Prostate gland (tissue), 2 donors: ENCODE measurements around the gene SCMH1. TPM values are rescaled to one million over a fixed set of nuclear protein-coding genes. Genes with fewer than 3 reads are reported as not detected.

Source experiments
- DNase-seq: peaks from one replicate; pipeline ENCODE4 v3.0.0-alpha.2; 2019; ENCODE audit warnings: low spot score
- H3K27ac ChIP-seq, 2 donors: fragments of 200-600 bp; sonication (generic); 2 replicates each; pipeline ENCODE4 v1.5.1; 2017 to 2019
- H3K27me3 ChIP-seq: fragments of 200-600 bp; sonication (generic); replicated peaks from 2 replicates; pipeline ENCODE4 v1.5.1; 2019; ENCODE audit not compliant: insufficient read depth
- H3K36me3 ChIP-seq, 2 donors: fragments of 200-600 bp; sonication (generic); 1 replicate in 1 of 2; 2 replicates in 1 of 2; pipeline versions ENCODE4 v1.5.1 to v1.8.1; 2017 to 2019
- H3K4me1 ChIP-seq: fragments of 200-600 bp; sonication (generic); replicated peaks from 2 replicates; pipeline ENCODE4 v1.5.1; 2019
- H3K4me3 ChIP-seq, 2 donors: fragments of 200-600 bp; sonication (generic); 2 replicates each; pipeline ENCODE4 v1.5.1; 2017 to 2019
- H3K9me3 ChIP-seq: fragments of 200-600 bp; sonication (generic); 2 replicates; pipeline ENCODE4 v1.5.1; 2017
- POLR2A ChIP-seq: fragments of 450-650 bp; IDR thresholded peaks from one replicate; pipeline ENCODE4 v1.6.1; 2016; ENCODE audit warnings: antibody characterized with exemption, mild to moderate bottlenecking
- POLR2AphosphoS5 ChIP-seq: sonication (generic); formaldehyde crosslinking; IDR thresholded peaks from one replicate; pipeline ENCODE4 v1.6.1; 2017; ENCODE audit warnings: antibody characterized with exemption
- WGBS: methylation state at CpG from one replicate; pipeline ENCODE4 v1.1.5; 2018; 5-methylcytosine and 5-hydroxymethylcytosine counted together
- intact Hi-C: fragments of 100-400 bp; cut with DNase I; formaldehyde crosslinking; loops from one replicate; pipeline ENCODE4 v1.14.2; 2022
- total RNA-seq, 2 donors: library from RNA; depleted of rRNA; stranded (reverse); fragments of >200 nt; gene quantifications; one replicate each; pipeline ENCODE4 v1.1.0, GENCODE V29; 2016
- TF ChIP-seq, protein P1 (sequence below), 4 experiments: fragments of 200-600 bp in 2 of 4; fragments of 450-650 bp in 2 of 4; sonication (generic) in 2 of 4; IDR thresholded peaks; 1 replicate in 3 of 4; 2 replicates in 1 of 4; pipeline ENCODE4 v1.5.1; 2016 to 2019; ENCODE audit warnings: antibody characterized with exemption in 4 of 4, mild to moderate bottlenecking in 2 of 4, moderate library complexity in 2 of 4

The SCMH1 gene
- total RNA-seq, 2 donors from 2014 or later = 49.0 to 62.7 TPM

DNA sequence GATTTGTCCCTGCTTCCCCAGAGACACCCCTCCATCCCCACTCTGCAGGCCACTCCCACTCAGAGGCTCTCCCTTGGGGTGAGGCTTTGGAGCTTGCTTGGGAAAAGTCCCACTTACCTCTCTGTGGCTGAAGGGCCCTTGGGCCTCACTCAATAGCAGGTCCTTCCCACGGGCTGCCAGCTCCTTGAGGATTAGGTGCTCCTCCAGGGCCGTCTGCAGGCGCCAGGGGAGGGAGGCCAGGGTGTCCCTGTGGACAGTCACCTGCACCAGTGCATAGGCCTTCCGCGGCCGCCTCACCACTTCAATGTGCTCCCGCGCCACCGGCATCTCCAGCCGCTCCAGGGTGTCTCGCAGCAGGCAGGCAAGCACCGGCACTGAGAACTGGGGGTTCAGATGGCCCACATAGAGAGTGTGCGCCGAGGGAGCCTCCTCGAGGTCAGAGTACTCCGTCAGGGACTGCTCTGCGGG is 222.0 kb downstream of the SCMH1 start:
- 91% methylated on average over 17 of the region's 17 CpGs for WGBS
- H3K4me3 ChIP-seq = no peak overlapping the region
- no peaks in the 10 kb centered on the region for H3K36me3 ChIP-seq
- H3K9me3 ChIP-seq = no peaks in the 10 kb centered on the region
- no peak overlapping the region for H3K27ac ChIP-seq
- intact Hi-C loops = loop anchor here (10.0 kb wide), 1 partner anchor 95 kb away; no protein-coding TSS in a partner anchor
- no peak for DNase-seq
- no peaks in the 10 kb centered on the region for H3K27me3 ChIP-seq
- H3K4me1 ChIP-seq = no peaks in the 10 kb centered on the region
- TF ChIP-seq POLR2AphosphoS5 = no peak
- no peak for TF ChIP-seq POLR2A
- TF ChIP-seq, protein P1, sequence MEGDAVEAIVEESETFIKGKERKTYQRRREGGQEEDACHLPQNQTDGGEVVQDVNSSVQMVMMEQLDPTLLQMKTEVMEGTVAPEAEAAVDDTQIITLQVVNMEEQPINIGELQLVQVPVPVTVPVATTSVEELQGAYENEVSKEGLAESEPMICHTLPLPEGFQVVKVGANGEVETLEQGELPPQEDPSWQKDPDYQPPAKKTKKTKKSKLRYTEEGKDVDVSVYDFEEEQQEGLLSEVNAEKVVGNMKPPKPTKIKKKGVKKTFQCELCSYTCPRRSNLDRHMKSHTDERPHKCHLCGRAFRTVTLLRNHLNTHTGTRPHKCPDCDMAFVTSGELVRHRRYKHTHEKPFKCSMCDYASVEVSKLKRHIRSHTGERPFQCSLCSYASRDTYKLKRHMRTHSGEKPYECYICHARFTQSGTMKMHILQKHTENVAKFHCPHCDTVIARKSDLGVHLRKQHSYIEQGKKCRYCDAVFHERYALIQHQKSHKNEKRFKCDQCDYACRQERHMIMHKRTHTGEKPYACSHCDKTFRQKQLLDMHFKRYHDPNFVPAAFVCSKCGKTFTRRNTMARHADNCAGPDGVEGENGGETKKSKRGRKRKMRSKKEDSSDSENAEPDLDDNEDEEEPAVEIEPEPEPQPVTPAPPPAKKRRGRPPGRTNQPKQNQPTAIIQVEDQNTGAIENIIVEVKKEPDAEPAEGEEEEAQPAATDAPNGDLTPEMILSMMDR (IDR thresholded peaks at IDR 0.05) = no peak

DNA sequence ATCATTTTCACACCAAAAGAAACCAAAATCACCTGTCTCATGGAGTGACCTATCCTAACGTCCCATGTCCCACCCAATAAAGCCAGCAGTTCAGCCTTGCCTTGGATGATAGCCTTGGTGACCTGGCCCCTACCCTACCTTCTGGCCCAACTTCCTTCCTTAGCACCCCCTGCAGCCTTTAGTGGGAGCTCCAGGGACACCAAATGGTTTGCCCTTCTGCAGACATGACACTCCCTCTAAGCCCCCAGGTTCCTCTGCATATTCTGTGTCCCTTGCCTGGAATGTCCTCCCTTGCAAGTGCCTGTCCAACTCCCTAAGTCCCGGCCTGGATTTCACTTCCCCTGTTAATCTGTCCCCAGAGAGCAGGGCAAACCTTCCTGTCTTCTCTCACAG is 222.8 kb downstream of the SCMH1 start:
- intact Hi-C loops = no loop called here
- DNase-seq = no peak
- Histone ChIP-seq H3K27me3 (no peaks in the 10 kb centered on the region), H3K9me3 (no peaks in the 10 kb centered on the region), H3K36me3 (no peaks in the 10 kb centered on the region), H3K4me3 (no peak overlapping the region), H3K27ac (no peak overlapping the region), H3K4me1 (no peaks in the 10 kb centered on the region)
- 76% methylated on average over 2 of the region's 2 CpGs for WGBS
- TF ChIP-seq, protein P1 (IDR thresholded peaks at IDR 0.05) = no peak
- TF ChIP-seq POLR2A (no peak), POLR2AphosphoS5 (no peak)

DNA sequence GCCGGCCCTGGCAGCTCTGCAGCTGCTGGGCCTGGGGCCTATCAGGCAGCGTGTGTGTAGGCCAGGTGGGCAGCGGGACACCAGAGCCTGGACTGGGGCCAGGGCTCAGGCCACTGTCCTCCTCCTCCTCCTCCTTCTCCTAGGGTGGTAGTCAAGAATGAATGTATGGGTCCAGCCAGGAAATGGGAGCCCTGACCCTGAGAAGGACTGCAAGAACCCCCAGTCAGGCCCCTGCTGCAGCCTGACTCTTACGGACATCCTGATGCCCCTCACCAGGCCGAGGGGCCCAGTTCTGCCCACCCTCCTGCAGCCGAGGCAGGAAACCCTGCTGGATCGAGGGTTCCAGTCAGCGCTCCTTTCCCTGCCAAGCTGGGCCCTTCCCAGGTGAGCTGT is 224.1 kb downstream of the SCMH1 start:
- H3K27ac ChIP-seq = no peak overlapping the region
- no peaks in the 10 kb centered on the region for H3K4me1 ChIP-seq
- H3K9me3 ChIP-seq = no peaks in the 10 kb centered on the region
- WGBS = 94% methylated on average over 8 of the region's 8 CpGs
- intact Hi-C loops = no loop called here
- TF ChIP-seq POLR2A (no peak), POLR2AphosphoS5 (no peak)
- TF ChIP-seq, protein P1 (IDR thresholded peaks at IDR 0.05) = no peak
- no peak for DNase-seq
- no peak overlapping the region for H3K4me3 ChIP-seq
- no peaks in the 10 kb centered on the region for H3K27me3 ChIP-seq
- no peaks in the 10 kb centered on the region for H3K36me3 ChIP-seq

DNA sequence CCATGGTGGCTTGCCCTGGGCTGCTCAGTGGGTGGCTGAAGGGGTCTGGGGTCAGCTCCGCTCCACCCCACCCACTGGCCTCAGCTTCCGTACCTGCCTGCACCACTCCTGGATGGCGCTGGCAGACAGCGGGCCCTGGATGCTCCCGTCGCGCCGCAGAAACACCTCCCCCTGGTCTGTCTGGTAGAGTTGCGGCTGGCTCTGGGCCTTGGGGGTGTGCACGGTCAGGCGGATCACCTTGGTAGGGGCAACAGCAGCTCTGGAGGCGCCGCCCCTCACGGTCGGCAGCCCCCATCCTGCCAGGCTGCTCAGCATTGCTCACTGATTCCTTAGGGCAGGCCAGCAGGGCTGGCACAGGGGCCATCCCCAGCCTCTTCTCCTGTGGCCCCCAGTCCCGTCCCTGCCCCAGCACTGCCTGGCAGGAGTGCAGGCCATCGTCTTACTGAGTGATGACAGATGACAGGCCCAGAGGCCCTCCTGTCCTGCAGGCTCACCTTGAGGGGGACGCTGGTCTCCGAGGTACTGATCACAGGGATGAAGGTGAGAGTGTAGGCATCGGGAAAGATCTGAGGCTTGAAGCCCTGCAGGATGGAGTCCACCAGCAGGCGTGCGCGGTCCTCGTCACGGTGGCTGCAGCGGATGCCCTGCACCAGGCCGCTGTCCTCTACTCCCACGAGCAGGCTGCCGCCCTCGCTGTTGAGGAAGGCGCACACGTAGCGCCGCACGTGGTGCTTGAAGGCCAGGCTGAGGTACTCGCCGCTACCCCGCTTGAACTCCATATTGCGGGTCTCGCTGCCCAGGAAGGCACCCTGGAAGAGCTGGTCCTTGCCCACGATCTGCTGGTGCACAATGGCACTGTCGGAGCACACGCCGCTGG is 224.7 kb downstream of the SCMH1 start:
- no peaks in the 10 kb centered on the region for H3K4me1 ChIP-seq
- no peaks in the 10 kb centered on the region for H3K27me3 ChIP-seq
- H3K36me3 ChIP-seq = no peaks in the 10 kb centered on the region
- DNase-seq = no peak
- no peaks in the 10 kb centered on the region for H3K9me3 ChIP-seq
- TF ChIP-seq, protein P1 (IDR thresholded peaks at IDR 0.05) = no peak
- TF ChIP-seq POLR2AphosphoS5 (no peak), POLR2A (no peak)
- intact Hi-C loops = no loop called here
- no peak overlapping the region for H3K4me3 ChIP-seq
- no peak overlapping the region for H3K27ac ChIP-seq
- 94% methylated on average over 44 of the region's 44 CpGs for WGBS
